HTERT RPE-1 (cell line): ENCODE measurements around the gene SYAP1.
"Not testable (repeated sequence)": the region's sequence is repeated elsewhere in the genome, so short reads cannot be mapped to it uniquely, and the experiment has no call there.

Experiments
- in situ Hi-C: fragments of 300-500 bp; cut with MboI; formaldehyde crosslinking; loops from 4 replicates; pipeline ENCODE4 v1.14.3; 2020; ENCODE audit warnings: low sequenced_read_pairs

SYAP1 gene

DNA sequence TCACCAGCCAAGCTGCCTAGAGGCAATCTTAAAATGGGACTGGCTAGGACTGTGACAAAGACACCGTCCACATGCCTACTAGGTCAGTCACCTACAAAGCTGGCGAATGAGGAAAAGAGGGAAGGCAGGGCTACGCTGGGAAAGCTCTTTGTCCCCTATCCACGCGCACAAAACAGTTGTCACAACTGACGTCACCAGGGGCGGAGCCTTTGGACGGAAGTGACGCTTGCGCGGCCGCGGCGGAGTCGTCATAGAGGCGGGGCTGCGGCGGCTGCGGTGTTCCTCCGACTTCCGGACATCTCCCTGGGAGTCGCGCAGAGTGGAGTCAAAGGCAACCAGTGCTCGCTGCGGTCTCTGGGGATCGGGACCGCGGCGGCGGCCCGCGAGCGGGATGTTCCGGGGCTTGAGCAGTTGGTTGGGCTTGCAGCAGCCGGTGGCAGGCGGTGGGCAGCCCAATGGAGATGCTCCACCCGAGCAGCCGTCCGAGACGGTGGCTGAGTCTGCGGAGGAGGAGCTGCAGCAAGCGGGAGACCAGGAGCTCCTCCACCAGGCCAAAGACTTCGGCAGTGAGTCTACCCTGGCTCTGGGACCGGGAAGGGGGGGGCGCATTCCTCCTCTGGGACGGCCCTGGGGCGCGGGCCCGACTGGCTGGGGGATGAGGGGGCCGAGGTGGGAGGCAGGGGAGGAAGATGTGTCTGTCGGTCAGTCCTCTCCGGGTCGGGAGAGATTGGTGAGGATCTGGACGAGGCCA, at the start of gene SYAP1:
Gene SYAP1 (plus strand): TSS at position 279 of the 751 bp plus-strand sequence. CDS start 113 bp downstream, at position 392.
- in situ Hi-C loops = no loop called here

GRCh38 chrX:16671005-16671404, 48.4 kb upstream of the SYAP1 start:
- in situ Hi-C loops = no loop called here

DNA sequence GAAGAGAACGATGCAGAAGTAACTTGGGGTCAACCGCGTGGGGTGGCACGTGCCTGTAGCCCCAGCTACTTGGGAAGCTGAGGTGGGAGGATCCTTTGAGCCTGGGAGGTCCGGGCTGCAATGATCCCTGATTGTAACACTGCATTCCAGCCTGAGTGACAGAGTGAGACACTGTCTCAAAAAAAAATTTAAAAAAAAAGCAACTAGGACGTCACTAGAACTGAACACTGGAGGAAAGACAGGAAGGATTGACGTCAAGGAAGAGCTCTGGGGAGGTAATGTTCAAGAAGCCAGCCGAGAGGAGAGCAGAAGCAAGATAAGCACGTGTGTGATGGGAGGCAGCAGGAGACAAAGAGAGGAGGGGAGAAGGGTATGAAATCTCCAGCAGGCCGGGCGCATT, 40.7 kb upstream of the SYAP1 start:
- in situ Hi-C loops = no loop called here

DNA sequence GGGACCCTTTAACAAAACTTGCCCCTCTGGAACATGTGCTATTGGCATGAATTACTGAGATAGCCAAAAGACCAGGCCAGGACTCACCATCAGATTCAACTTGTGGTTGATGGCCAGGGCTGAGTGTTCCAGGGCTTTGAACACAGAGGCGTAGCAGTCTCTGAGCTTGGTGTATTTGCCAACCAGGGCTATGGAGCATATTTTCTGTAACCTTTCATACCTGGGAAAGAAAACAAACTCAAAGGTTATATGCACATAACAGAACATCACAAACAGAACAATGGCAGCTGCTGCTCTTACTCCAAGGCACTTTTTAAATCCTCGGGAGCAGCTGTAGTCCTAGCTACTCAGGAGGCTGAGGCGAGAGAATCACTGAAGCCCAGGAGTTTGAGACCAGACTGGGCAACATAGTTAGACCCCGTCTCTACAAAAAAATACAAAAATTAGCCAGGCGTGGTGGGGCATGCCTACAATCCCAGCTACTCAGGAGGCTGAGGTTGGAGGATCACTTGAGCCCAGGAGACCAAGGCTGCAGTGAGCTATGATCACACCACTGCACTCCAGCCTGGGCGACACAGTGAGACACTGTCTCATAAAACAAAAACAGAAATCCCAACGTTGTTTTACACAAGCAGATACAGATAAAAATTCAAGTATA, 36.3 kb upstream of the SYAP1 start:
- in situ Hi-C loops = no loop called here

- in situ Hi-C loops = no loop called here
Observed at GRCh38 chrX:16687514-16687913, 31.9 kb upstream of the SYAP1 start.

GRCh38 chrX:16695079-16695676, 24.2 kb upstream of the SYAP1 start:
- in situ Hi-C loops = no loop called here

- in situ Hi-C loops = no loop called here
Observed at GRCh38 chrX:16696956-16697355, 22.5 kb upstream of the SYAP1 start.

GRCh38 chrX:16699389-16699788, 20.0 kb upstream of the SYAP1 start:
- in situ Hi-C loops = no loop called here

GRCh38 chrX:16700734-16701133, 18.7 kb upstream of the SYAP1 start:
- in situ Hi-C loops = no loop called here

- in situ Hi-C loops = no loop called here
Observed at GRCh38 chrX:16702700-16703599, 16.5 kb upstream of the SYAP1 start.

DNA sequence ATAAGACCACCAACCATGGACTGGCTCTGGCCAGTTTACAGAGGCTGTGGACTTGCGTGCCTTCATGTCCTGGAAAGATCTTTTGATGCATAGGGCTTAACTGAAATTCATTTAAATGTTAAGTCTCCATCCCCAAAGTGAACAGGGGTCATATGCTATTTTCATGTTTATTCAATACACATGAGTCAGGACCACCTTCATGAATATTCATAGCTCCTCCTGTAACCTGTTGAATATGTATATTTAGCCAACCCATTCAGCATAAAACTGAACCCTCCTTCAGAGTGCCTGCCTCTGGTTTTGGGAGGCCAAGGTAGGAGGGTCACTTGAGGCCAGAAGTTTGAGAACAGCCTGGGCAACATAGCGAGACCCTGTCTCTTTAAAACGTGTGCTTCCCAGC, 14.0 kb upstream of the SYAP1 start:
- in situ Hi-C loops = no loop called here

DNA sequence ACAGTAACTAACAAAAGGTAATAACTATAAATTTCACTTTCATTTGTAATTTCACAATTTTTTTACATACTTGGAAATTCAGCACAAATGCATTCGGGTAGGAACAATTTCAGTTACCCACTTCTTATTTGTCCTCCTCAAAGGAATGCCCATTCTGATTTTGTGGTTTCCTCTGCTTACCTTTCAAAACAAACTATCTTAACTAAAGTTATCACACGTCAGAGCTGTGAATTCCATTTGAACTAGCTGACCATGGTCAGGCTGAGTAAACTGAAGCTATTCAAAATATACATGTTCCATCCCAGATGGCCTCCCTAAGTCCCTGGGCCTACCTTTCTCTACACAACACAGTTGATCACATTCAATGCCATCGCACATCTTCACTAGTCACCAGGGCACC, 11.4 kb upstream of the SYAP1 start:
- in situ Hi-C loops = no loop called here

DNA sequence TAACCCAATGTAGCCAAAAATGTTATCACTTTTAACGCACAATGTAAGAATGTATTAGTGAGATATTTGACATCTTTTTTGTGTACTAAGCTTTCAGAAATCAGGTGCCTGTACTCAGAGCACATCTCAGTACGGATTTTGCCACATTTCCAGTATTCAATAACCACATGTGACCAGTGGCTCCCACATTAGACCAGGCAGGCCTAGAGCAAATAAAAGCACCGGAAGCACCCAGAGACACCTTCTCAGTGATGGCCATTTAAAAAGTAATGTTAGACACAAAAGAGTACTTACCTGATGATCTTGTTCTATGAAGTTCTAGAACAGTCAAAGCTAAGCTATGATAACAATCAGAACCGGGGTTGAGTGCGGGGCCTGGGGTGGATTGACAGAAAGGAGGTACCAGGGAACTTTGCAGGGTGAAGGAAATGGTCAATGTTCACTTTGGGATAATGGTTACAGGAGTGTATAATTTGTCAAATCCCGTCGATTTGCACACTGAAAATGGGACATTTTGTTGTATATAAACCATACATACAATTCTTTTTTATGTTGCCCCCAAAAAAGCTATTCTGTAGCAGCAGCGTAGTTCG, 8.1 kb upstream of the SYAP1 start:
- in situ Hi-C loops = no loop called here

DNA sequence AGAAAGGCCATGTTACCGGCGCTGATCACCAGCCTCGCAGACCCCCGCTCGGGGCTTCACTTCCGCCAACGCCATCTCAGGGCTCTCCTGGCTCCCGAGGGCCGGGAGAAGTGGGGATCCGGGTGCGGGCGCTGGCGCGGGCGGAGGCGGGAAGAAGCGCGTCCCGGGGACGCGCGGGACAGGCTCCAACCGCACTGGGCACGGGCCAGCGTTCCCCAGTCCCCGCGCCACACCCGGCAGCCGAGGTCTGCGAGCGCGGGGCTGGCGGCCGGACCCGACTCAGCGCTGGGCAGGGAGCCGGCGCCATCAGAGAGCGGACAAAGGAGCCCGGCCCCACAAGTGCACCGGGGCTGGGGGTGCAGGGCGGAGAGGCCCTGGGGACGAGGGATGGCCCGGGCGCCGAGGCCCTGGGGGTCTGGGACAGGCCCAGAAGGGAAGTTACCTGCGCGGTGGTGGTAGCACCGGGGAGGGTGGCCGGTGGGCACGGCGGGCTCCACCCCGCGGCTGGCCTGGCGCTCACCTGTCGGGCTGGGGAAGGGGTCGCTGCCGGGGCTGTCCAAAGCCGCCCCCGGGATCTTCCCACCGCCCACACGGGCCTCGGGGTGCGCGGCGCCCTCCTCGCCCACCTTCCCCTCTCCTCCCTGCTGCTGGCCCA, 7.4 kb upstream of the SYAP1 start:
- in situ Hi-C loops = no loop called here

- in situ Hi-C loops = no loop called here
Observed at GRCh38 chrX:16712548-16713155, 6.8 kb upstream of the SYAP1 start, which contains the start of gene CTPS2. TSS of gene CTPS2 (minus strand) at chrX:16712669. CDS start at chrX:16702902, 9,767 bp downstream.

DNA sequence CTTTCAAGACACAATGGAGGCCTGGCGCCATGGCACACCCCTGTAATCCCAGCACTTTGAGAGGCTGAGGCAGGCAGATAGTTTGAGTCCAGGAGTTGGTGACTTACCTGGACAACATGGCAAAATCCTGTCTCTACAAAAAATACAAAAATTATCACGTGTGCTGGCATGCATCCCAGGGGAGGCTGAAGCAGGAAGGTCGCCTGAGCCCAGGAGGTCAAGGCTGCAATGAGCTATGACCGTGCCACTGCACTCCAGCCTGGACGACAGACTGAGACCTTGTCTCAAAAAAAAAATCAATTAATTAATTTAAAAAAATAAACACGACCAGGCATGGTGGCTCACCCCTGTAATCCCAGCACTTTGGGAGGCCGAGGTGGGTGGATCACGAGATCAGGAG, 4.9 kb upstream of the SYAP1 start:
- in situ Hi-C loops = no loop called here

GRCh38 chrX:16715638-16716037, 3.8 kb upstream of the SYAP1 start:
- in situ Hi-C loops = not testable (repeated sequence)

DNA sequence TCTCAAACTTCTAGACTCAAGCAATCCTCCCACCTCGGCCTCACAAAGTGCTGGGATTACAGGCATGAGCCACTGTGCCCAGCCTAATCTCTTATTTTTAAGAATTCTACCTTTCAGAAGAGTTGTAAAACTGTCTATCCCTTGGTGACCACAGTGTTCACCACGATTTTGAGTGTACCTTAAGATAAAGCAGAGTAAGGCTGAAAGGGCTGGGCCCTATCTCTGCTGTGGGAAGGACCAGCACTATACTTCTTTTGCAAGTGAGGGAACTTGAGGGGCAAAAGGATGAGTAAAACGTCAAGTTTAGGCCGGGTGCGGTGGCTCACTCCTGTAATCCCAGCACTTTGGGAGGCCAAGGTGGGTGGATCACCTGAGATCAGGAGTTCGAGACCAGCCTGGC, 3.0 kb upstream of the SYAP1 start:
- in situ Hi-C loops = not testable (repeated sequence)

DNA sequence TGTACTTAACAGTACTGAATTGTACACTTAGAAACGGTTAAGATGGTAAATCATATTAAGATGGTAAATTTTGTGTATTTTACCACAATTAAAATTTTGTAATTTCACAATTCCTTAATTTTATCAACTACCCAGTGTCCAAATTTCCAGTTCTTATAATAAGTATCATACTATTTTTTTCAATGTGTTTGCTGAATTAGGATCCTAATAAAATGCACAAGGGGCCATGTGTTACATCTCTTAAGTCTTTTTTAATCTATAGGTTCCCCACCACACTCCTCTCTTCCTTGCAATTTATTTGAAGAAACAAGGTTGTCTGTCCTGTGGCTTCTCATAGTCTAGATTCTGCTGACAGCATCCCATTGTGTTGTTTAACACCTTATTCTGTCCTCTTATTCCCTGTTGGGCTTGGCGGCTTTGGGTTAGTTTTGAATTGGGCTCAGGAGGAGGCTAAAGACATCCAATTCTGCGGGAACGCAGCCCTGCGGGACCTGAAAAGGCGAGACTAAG, 533 bp upstream of the SYAP1 start:
- in situ Hi-C loops = no loop called here

DNA sequence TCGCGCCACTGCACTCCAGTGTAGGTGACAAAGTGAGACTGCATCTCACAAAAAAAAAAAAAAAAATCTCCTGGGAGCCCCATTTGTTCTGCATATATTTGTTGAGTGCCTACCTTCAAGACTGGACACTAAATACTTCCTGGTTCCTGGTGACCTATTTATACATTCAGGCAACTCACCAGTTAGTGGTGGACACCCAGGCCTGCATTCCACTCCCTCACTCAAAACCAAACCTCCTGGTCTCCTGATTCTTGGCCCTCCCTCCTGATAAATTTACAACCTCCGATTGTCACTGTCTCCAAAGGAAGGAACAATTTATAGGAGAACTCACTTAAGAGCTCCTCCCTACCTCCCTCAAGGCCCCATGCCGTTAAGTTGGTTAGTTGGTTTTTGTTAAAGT, 3.1 kb downstream of the SYAP1 start:
- in situ Hi-C loops = no loop called here
